22Rv1 (cell line): ENCODE data around the gene EIF4E1B.

Experiments used
- H3K27ac ChIP-seq: fragments of 450-650 bp; 2 replicates; pipeline ENCODE4 v1.5.1; 2017
- CTCF ChIP-seq: fragments of 450-650 bp; IDR thresholded peaks from 2 replicates; pipeline ENCODE4 v1.5.1; 2017; ENCODE audit warnings: mild to moderate bottlenecking
- ZFX ChIP-seq: fragments of 450-650 bp; IDR thresholded peaks from 2 replicates; pipeline ENCODE4 v1.6.1; 2017; ENCODE audit warnings: antibody characterized with exemption, borderline replicate concordance

EIF4E1B gene

DNA sequence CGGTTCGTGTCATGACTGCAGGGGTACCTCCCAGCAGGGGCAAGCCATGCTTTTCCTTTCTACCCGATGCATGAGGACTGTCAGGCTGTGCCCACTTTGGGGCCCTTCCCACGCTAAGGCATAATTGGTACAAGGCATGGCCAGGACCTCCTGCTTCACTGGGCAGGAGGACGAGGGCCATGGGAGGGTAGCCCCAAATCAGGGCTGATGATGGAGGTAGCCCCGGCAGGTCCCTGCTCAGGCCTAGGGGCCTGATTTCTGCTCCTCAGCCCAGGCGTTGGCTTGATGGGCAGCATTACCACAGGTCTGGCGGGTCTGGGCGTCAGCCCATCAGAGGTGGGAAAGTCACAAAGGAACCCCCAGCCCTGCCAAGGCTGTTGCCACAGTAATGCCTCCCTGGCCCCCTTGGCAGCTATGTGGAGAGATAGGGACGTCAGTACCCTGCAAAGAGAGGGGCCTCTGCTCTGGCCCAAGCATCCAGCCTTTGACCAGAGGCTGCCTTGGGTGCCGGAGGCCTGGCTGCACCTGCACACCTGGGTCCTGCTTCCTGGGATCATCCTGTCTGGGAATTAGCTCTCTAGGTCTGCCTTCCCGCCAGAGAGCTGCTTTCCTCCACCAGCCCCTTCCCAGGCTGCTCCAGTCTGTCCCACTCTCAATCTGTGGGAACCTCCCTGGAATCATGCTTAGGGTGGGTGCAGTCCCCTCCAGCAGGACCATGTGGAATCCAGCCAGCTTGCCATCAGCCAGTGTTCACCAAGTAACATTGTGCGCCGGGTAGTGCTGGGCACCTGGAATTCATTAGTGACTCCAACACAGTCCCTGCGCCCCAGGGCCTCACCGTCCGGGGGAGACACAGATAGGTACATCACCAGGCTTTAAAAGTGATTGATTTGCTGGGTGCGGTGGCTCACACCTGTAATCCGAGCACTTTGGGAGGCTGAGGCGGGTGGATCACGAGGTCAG, 32.2 kb downstream of the EIF4E1B start:
- TF ChIP-seq CTCF = no peak
- TF ChIP-seq ZFX = no peak
- H3K27ac ChIP-seq = no peak overlapping the region

DNA sequence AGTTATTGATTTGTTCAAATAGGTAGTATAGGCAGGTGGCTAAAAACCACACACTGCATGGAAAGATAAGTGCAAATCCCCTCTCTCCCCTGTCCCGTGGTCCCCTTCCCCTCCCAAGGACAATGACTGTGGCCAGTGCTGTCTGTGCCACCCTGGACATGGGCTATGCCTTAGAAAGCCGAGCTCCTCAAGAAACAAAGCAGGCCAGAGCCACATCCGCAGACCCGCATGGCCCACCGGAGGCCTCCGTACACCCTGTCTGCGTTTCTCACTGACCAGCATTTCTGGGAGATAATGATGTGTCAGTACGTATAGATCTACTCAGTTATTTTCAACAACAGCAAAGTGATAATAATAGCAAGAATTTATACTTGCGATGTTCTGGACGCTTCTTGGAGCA, 33.1 kb downstream of the EIF4E1B start:
- no peak overlapping the region for H3K27ac ChIP-seq
- TF ChIP-seq CTCF = no peak
- no peak for TF ChIP-seq ZFX

- TF ChIP-seq ZFX = no peak
- no peak for TF ChIP-seq CTCF
- H3K27ac ChIP-seq = no peak overlapping the region
Measured at GRCh38 chr5:176664479-176664878, 34.0 kb downstream of the EIF4E1B start.

DNA sequence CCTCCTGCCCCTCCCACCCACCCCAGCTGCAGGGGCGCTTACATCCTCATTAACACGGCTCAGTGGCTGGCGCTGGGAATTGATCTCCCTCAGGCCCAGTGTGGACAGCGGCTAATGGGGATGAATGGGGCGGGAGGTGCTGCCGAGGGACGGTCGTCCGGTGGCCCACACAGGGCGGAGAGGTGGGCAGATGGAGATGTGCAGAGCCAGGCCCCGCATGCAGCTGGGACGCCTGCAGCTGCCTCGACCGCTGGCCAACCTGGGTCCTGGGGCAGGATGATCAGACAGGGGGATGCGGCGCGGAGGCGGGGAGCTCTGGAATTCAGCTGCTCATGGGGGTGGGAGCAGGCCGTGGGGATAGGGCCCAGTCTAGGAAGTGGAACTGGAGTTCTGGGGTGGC, 34.4 kb downstream of the EIF4E1B start:
- no peak overlapping the region for H3K27ac ChIP-seq
- TF ChIP-seq ZFX (no peak), CTCF (no peak)

- H3K27ac ChIP-seq = no peak overlapping the region
- TF ChIP-seq ZFX (no peak), CTCF (no peak)
Measured at GRCh38 chr5:176665517-176665916, 35.0 kb downstream of the EIF4E1B start.

DNA sequence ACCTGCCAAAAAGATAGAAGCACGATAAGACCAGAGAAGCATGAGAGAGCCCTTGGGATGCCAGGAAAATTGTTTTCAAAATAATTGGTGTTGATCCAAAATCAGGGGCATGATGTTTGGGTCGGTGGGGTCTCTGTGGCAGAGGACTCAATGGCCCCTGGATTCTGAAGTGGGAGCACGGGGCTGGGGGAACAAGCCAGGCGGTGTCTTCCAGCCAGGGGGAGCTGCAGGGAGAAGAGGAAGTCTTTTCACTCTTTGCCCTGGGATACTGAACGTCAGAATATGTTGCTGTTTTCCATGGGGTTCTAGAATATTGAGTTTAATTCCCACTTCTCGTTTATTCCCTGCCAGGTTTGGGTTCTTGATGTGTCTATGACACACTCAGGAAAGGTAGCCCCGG, 37.2 kb downstream of the EIF4E1B start:
- H3K27ac ChIP-seq = no peak overlapping the region
- TF ChIP-seq CTCF (no peak), ZFX (no peak)

GRCh38 chr5:176670449-176670848, 40.0 kb downstream of the EIF4E1B start:
- TF ChIP-seq CTCF (no peak), ZFX (no peak)

More at GRCh38 chr5:176670449-176670848, 40.0 kb downstream of the EIF4E1B start:
- H3K27ac ChIP-seq = no peak overlapping the region
